ENCODE measurements around the gene FBXW8. TPM values are rescaled to one million over a fixed set of nuclear protein-coding genes. Genes with fewer than 3 reads are reported as not detected.

FBXW8 gene
- total RNA-seq, 2 donors from 2014 or later: 10.0 to 10.4 TPM

- no peak for ATAC-seq (replicated peaks in 1 of 2)
- no peaks in the 10 kb centered on the region for H3K36me3 Mint-ChIP-seq (ENCODE audit: insufficient read depth in 2 of 2)
- H3K9me3 Mint-ChIP-seq: peaks cover 0 to 2% of the 10 kb centered on the region in 2 donors
- H3K27me3 Mint-ChIP-seq (ENCODE audit: low read depth): peaks cover 14% of the 10 kb centered on the region
- H3K27ac Mint-ChIP-seq: no peak overlapping the region
- peaks cover 3% of the 10 kb centered on the region for H3K4me1 Mint-ChIP-seq (ENCODE audit: low read depth)
- H3K4me3 Mint-ChIP-seq: no peak overlapping the region
- DNase-seq: no peak
Observed at GRCh38 chr12:116894913-116895312, 15.8 kb upstream of the FBXW8 start.

DNA sequence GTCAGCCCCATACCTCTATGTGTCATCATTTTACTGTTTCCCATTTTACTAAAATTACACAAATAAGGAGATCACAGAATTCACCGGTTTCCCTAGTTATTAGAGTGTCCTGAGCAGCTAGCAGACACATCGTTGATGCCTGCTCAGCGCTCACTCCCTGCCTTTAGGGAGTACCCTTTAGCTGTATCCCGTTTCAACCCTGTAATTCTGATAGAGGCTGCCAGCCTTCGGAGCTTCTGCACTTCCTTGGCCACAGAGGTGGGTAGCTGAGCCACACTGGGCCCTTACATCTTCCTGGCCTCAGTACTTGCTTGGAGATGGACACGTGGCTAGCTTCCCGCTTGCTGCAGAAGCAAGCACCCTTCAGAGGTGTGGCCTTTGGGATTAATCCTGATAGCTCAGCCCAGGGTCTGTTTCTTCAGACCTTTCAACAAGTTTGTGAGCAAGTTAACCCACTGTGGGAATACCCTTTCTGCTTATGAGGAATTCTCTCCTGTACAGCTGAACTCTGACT lies 14.3 kb upstream of the FBXW8 start:
- Mint-ChIP-seq H3K9me3 (no peaks in the 10 kb centered on the region), H3K27ac (no peak overlapping the region), H3K27me3 (ENCODE audit: low read depth) (peaks cover 24% of the 10 kb centered on the region), H3K4me1 (ENCODE audit: low read depth) (peaks cover 3% of the 10 kb centered on the region), H3K36me3 (ENCODE audit: insufficient read depth in 2 of 2) (no peaks in the 10 kb centered on the region), H3K4me3 (no peak overlapping the region)
- DNase-seq: no peak
- no peak for ATAC-seq (replicated peaks in 1 of 2)

GRCh38 chr12:116897476-116897875 lies 13.3 kb upstream of the FBXW8 start:
- Mint-ChIP-seq H3K27me3 (ENCODE audit: low read depth) (peaks cover 33% of the 10 kb centered on the region), H3K27ac (no peak overlapping the region), H3K4me3 (no peak overlapping the region), H3K4me1 (ENCODE audit: low read depth) (peaks cover 3% of the 10 kb centered on the region), H3K36me3 (ENCODE audit: insufficient read depth in 2 of 2) (no peaks in the 10 kb centered on the region), H3K9me3 (no peaks in the 10 kb centered on the region)
- no peak for DNase-seq
- ATAC-seq (replicated peaks in 1 of 2): no peak

DNA sequence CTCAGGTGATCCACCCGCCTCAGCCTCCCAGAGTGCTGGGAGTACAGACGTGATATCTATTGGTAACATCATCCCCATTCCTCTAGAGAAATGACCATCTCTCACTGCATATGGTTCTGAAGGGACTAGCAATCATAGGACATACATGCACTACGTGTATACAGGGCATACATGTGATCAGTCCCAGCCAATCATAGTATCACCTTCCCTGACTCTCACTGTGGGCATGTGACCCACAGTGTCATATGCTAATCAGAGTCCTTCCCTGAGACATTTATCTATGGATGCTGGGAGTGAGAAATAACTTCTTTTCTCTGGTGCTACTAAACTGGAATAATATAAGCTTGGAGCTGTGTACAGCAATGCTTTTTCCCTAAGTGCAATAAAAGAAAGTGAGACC lies 12.1 kb upstream of the FBXW8 start:
- Mint-ChIP-seq H3K4me1 (ENCODE audit: low read depth) (no peaks in the 10 kb centered on the region), H3K4me3 (no peak overlapping the region), H3K27me3 (ENCODE audit: low read depth) (peaks cover 39% of the 10 kb centered on the region), H3K9me3 (no peaks in the 10 kb centered on the region), H3K36me3 (ENCODE audit: insufficient read depth in 2 of 2) (no peaks in the 10 kb centered on the region), H3K27ac (no peak overlapping the region)
- ATAC-seq (replicated peaks in 1 of 2) (no peak), DNase-seq (no peak)

- H3K4me3 Mint-ChIP-seq: no peak overlapping the region
- no peaks in the 10 kb centered on the region for H3K36me3 Mint-ChIP-seq (ENCODE audit: insufficient read depth in 2 of 2)
- no peak for DNase-seq
- H3K9me3 Mint-ChIP-seq: no peaks in the 10 kb centered on the region
- peaks cover 38% of the 10 kb centered on the region for H3K27me3 Mint-ChIP-seq (ENCODE audit: low read depth)
- no peaks in the 10 kb centered on the region for H3K4me1 Mint-ChIP-seq (ENCODE audit: low read depth)
- ATAC-seq (replicated peaks in 1 of 2): no peak
- no peak overlapping the region for H3K27ac Mint-ChIP-seq
Observed at GRCh38 chr12:116901612-116902011, 9.1 kb upstream of the FBXW8 start.

DNA sequence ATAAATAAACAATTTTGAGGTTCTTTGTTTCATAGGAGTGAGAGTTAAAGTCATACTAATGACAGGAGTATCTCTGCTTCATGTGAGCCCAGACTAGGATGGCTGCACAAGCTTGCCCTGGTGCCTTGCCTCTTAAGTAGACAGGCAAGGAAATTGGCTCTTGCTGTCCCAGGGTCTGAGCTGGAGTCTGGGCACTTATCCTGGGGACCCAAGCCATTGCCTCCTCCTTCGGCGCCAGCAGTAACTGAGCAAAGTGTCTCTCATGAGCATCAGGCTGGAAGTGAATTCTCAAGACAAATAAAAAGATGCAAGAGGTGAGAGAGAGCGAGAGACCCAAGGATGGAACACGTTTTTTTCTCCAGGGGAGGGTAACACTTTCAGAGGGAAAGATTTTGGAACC lies 6.9 kb upstream of the FBXW8 start:
- Mint-ChIP-seq H3K4me1 (ENCODE audit: low read depth) (no peaks in the 10 kb centered on the region), H3K36me3 (ENCODE audit: insufficient read depth in 2 of 2) (no peaks in the 10 kb centered on the region), H3K9me3 (no peaks in the 10 kb centered on the region), H3K27ac (no peak overlapping the region), H3K27me3 (ENCODE audit: low read depth) (peaks cover 40% of the 10 kb centered on the region), H3K4me3 (no peak overlapping the region)
- no peak for DNase-seq
- ATAC-seq (replicated peaks in 1 of 2): no peak

DNA sequence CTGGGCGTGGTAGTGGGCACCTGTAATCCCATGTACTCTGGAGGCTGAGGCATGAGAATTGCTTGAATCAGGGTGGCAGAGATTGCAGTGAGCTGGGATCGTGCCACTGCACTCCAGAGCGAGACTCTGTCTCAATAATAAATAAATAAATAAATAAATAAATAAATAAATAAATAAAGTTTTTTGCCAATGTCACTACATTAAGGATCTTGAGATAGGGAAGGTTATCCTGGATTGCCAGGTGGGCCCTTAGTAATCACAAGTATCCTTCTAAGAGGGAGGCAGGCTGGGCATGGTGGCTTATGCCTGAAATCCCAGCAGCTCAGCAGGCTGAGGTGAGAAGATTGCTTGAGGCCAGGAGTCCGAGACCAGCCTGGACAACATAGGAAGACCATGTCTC lies 4.5 kb upstream of the FBXW8 start:
- H3K27ac Mint-ChIP-seq: no peak overlapping the region
- H3K36me3 Mint-ChIP-seq (ENCODE audit: insufficient read depth in 2 of 2): peaks cover 1 to 2% of the 10 kb centered on the region in 2 donors
- peaks cover 6% of the 10 kb centered on the region for H3K4me1 Mint-ChIP-seq (ENCODE audit: low read depth)
- ATAC-seq (replicated peaks in 1 of 2): no peak
- DNase-seq: no peak
- no peak overlapping the region for H3K4me3 Mint-ChIP-seq
- no peaks in the 10 kb centered on the region for H3K9me3 Mint-ChIP-seq
- H3K27me3 Mint-ChIP-seq (ENCODE audit: low read depth): peaks cover 43% of the 10 kb centered on the region

- Mint-ChIP-seq H3K4me1 (ENCODE audit: low read depth) (peaks cover 28% of the 10 kb centered on the region), H3K9me3 (no peaks in the 10 kb centered on the region), H3K4me3 (peak overlapping the region; percentile 87 to 97), H3K27ac (peak overlapping the region; percentile 51), H3K27me3 (ENCODE audit: low read depth) (peaks cover 20% of the 10 kb centered on the region), H3K36me3 (ENCODE audit: insufficient read depth in 2 of 2) (peaks cover 2 to 3% of the 10 kb centered on the region in 2 donors)
- no peak for ATAC-seq (replicated peaks in 1 of 2)
- no peak for DNase-seq
Observed at GRCh38 chr12:116910280-116910644, 488 bp upstream of the FBXW8 start.

GRCh38 chr12:116915326-116915725 lies 4.6 kb downstream of the FBXW8 start:
- peaks cover 11% of the 10 kb centered on the region for H3K27me3 Mint-ChIP-seq (ENCODE audit: low read depth)
- no peak for ATAC-seq (replicated peaks in 1 of 2)
- peaks cover 3 to 4% of the 10 kb centered on the region in 2 donors for H3K36me3 Mint-ChIP-seq (ENCODE audit: insufficient read depth in 2 of 2)
- no peak for DNase-seq
- peaks cover 61% of the 10 kb centered on the region for H3K4me1 Mint-ChIP-seq (ENCODE audit: low read depth)
- no peaks in the 10 kb centered on the region for H3K9me3 Mint-ChIP-seq
- H3K27ac Mint-ChIP-seq: no peak overlapping the region
- H3K4me3 Mint-ChIP-seq: no peak overlapping the region

- peaks cover 65% of the 10 kb centered on the region for H3K4me1 Mint-ChIP-seq (ENCODE audit: low read depth)
- H3K4me3 Mint-ChIP-seq: peak overlapping the region in 1 of 2 donors; percentile 8
- peaks cover 15% of the 10 kb centered on the region for H3K27me3 Mint-ChIP-seq (ENCODE audit: low read depth)
- H3K27ac Mint-ChIP-seq: no peak overlapping the region
- no peak for ATAC-seq (replicated peaks in 1 of 2)
- H3K36me3 Mint-ChIP-seq (ENCODE audit: insufficient read depth in 2 of 2): peaks cover 2% of the 10 kb centered on the region in 2 donors
- no peak for DNase-seq
- H3K9me3 Mint-ChIP-seq: no peaks in the 10 kb centered on the region
Observed at GRCh38 chr12:116916122-116916521, 5.4 kb downstream of the FBXW8 start.

DNA sequence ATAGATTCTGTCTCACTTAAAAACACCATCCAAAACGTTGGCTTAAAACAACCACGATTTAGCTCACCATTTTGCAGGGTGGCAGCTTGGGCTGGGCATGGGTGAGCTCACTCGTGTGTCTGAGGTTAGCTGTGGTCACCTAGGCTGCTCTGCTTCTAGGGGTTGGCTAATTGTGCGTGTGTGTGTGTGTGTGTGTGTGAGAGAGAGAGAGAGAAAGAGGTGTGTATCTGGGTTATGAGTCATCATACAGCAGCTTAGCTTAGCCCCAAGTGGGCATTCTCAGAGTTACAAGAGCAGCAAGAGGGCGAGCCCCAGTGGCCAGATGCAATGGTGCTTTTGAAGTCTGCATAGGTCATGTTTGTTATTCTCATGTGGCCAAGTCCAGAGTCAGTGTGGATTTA lies 6.0 kb downstream of the FBXW8 start:
- ATAC-seq (replicated peaks in 1 of 2): peak; percentile 95 to 96
- Mint-ChIP-seq H3K4me3 (peak overlapping the region; percentile 0 to 27), H3K9me3 (no peaks in the 10 kb centered on the region), H3K4me1 (ENCODE audit: low read depth) (peaks cover 66% of the 10 kb centered on the region), H3K27ac (peak overlapping the region; percentile 61), H3K27me3 (ENCODE audit: low read depth) (peaks cover 17% of the 10 kb centered on the region), H3K36me3 (ENCODE audit: insufficient read depth in 2 of 2) (peaks cover 2% of the 10 kb centered on the region in 2 donors)
- peak; percentile 76 for DNase-seq

- DNase-seq (no peak), ATAC-seq (replicated peaks in 1 of 2) (no peak)
- Mint-ChIP-seq H3K27ac (no peak overlapping the region), H3K27me3 (ENCODE audit: low read depth) (peaks cover 17% of the 10 kb centered on the region), H3K9me3 (no peaks in the 10 kb centered on the region), H3K4me3 (no peak overlapping the region), H3K4me1 (ENCODE audit: low read depth) (peaks cover 67% of the 10 kb centered on the region), H3K36me3 (ENCODE audit: insufficient read depth in 2 of 2) (peaks cover 0 to 2% of the 10 kb centered on the region in 2 donors)
Observed at GRCh38 chr12:116918464-116918863, 7.7 kb downstream of the FBXW8 start.

DNA sequence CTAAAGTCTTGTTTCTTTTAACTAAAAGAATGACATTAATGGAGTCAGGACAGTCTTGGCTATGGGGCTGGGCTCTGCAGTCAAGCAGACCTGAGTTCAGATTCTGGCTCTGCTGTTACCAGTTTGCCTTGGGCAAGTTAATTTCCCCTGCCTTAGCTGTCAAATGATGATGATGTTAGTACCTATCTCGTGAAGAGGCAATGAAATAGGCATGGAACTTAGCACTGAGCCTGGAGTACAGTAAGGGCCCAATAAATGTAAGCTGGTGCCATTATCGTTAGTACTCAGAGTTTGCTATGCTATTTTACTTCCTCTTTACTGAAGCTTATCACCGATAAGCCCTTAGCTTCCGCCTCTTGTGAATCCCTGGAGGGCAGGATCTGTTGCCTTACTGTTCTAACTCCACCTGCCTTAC lies 8.5 kb downstream of the FBXW8 start:
- no peaks in the 10 kb centered on the region for H3K9me3 Mint-ChIP-seq
- peaks cover 17% of the 10 kb centered on the region for H3K27me3 Mint-ChIP-seq (ENCODE audit: low read depth)
- ATAC-seq (replicated peaks in 1 of 2) (no peak), DNase-seq (no peak)
- no peak overlapping the region for H3K4me3 Mint-ChIP-seq
- no peak overlapping the region for H3K27ac Mint-ChIP-seq
- H3K4me1 Mint-ChIP-seq (ENCODE audit: low read depth): peaks cover 73% of the 10 kb centered on the region
- peaks cover 1 to 2% of the 10 kb centered on the region in 2 donors for H3K36me3 Mint-ChIP-seq (ENCODE audit: insufficient read depth in 2 of 2)

GRCh38 chr12:116919706-116920485 lies 9.1 kb downstream of the FBXW8 start:
- H3K36me3 Mint-ChIP-seq (ENCODE audit: insufficient read depth in 2 of 2): peaks cover 1 to 4% of the 10 kb centered on the region in 2 donors
- no peak for ATAC-seq (replicated peaks in 1 of 2)
- H3K4me1 Mint-ChIP-seq (ENCODE audit: low read depth): peaks cover 77% of the 10 kb centered on the region

More at GRCh38 chr12:116919706-116920485, 9.1 kb downstream of the FBXW8 start:
- Mint-ChIP-seq H3K27ac (no peak overlapping the region), H3K9me3 (no peaks in the 10 kb centered on the region), H3K27me3 (ENCODE audit: low read depth) (peaks cover 17% of the 10 kb centered on the region), H3K4me3 (no peak overlapping the region)
- DNase-seq: no peak

All from activated T-cell treated with anti-CD3 and anti-CD28 coated beads, Interleukin-2, amount 50 U/mL, for 72 hours (primary cell).